Measurements from ENCODE around the gene TRIM61.
"Not testable (repeated sequence)": the region's sequence is repeated elsewhere in the genome, so short reads cannot be mapped to it uniquely, and the experiment has no call there.

The TRIM61 gene

GRCh38 chr4:164997324-164997723 lies 19.9 kb upstream of the TRIM61 start:
- no peak overlapping the region for H3K4me3 ChIP-seq (replicated peaks in 1 of 2; ENCODE audit: low read depth in 2 of 2, low read length in 2 of 2)
- DNase-seq (ENCODE audit: low read depth in 2 of 2): peak; percentile 5
- TF ChIP-seq, protein P1, sequence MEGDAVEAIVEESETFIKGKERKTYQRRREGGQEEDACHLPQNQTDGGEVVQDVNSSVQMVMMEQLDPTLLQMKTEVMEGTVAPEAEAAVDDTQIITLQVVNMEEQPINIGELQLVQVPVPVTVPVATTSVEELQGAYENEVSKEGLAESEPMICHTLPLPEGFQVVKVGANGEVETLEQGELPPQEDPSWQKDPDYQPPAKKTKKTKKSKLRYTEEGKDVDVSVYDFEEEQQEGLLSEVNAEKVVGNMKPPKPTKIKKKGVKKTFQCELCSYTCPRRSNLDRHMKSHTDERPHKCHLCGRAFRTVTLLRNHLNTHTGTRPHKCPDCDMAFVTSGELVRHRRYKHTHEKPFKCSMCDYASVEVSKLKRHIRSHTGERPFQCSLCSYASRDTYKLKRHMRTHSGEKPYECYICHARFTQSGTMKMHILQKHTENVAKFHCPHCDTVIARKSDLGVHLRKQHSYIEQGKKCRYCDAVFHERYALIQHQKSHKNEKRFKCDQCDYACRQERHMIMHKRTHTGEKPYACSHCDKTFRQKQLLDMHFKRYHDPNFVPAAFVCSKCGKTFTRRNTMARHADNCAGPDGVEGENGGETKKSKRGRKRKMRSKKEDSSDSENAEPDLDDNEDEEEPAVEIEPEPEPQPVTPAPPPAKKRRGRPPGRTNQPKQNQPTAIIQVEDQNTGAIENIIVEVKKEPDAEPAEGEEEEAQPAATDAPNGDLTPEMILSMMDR (IDR thresholded peaks at IDR 0.05; ENCODE audit: low read depth, low read length): no peak

- not testable (repeated sequence) for H3K4me3 ChIP-seq (replicated peaks in 1 of 2; ENCODE audit: low read depth in 2 of 2, low read length in 2 of 2); DNase-seq (ENCODE audit: low read depth in 2 of 2)
These were observed 18.7 kb upstream of the TRIM61 start for GRCh38 chr4:164996123-164996522.

DNA sequence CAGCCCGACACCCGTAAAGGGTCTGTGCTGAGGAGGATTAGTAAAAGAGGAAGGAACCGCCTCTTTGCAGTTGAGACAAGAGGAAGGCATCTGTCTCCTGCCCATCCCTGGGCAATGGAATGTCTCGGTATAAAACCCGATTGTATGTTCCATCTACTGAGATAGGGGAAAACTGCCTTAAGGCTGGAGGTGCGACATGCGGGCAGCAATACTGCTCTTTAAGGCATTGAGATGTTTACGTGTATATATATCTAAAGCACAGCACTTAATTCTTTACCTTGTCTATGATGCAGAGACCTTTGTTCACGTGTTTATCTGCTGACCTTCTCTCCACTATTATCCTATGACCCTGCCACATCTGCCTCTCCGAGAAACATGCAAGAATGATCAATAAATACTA lies 13.3 kb upstream of the TRIM61 start:
- H3K4me3 ChIP-seq (replicated peaks in 1 of 2; ENCODE audit: low read depth in 2 of 2, low read length in 2 of 2); DNase-seq (ENCODE audit: low read depth in 2 of 2): not testable (repeated sequence)

GRCh38 chr4:164989471-164989870 lies 12.0 kb upstream of the TRIM61 start:
- DNase-seq (ENCODE audit: low read depth in 2 of 2): no peak
- no peak overlapping the region for H3K4me3 ChIP-seq (replicated peaks in 1 of 2; ENCODE audit: low read depth in 2 of 2, low read length in 2 of 2)
- TF ChIP-seq, protein P1 (IDR thresholded peaks at IDR 0.05; ENCODE audit: low read depth, low read length): no peak

DNA sequence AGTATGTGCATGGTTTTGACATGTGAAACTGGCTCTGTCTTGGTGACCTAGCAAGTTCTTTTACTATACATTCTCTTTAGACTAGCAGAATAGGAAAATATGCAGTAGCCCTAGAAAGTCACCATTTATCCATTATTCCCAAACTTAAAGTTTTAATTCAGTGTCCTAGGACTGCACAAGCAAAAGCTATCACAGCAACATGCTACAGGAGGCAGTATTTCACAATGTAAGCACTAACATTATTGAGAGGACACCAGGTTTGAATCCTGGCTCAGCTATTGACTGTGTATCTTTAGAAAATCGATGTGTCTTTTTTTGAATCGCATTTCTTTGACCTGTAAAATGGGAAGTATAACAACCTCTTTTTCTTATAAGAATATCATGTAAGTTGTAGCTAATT lies 5.5 kb downstream of the TRIM61 start:
- not testable (repeated sequence) for H3K4me3 ChIP-seq (replicated peaks in 1 of 2; ENCODE audit: low read depth in 2 of 2, low read length in 2 of 2); DNase-seq (ENCODE audit: low read depth in 2 of 2)

DNA sequence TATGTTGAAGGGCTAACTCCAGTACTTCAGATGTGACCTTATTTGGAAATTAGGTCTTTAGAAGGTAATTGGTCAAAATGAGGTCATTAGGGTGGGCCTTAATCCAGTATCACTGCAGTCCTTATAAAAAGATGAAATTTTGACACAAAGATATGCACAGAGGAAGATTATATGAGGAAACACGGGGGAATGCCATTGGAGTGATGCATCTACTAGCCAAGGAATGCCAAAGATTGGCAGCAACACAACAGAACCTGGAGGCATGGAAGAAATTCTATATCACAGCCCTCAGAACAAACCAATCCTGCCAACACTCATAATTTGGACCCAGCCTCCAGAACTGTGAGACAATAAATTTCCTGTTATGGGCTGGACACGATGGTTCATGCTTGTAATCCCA lies 17.6 kb downstream of the TRIM61 start:
- H3K4me3 ChIP-seq (replicated peaks in 1 of 2; ENCODE audit: low read depth in 2 of 2, low read length in 2 of 2): no peak overlapping the region
- TF ChIP-seq, protein P1 (IDR thresholded peaks at IDR 0.05; ENCODE audit: low read depth, low read length): no peak
- peak; percentile 28 to 52 for DNase-seq (ENCODE audit: low read depth in 2 of 2)

DNA sequence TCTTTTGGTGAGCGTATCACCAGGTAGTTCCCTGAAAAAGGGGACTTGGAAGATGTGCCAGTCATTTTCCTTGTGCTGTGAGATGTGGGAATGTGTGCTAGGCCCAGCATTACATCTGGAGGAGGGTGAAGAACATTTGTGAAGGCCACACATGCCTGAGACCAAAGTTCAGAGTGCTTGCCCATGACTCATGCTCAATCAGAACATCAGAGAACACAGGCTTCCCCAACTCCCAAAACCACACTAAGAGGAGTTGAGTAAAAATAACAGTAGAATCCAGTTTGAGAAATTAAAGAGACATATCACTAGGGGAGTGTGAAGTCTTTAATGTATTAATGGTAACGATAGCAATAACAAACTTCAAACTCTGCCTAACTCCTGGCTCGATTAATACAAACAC lies 18.0 kb downstream of the TRIM61 start:
- DNase-seq (ENCODE audit: low read depth in 2 of 2): peak; percentile 37 to 46
- H3K4me3 ChIP-seq (replicated peaks in 1 of 2; ENCODE audit: low read depth in 2 of 2, low read length in 2 of 2): not testable (repeated sequence)

DNA sequence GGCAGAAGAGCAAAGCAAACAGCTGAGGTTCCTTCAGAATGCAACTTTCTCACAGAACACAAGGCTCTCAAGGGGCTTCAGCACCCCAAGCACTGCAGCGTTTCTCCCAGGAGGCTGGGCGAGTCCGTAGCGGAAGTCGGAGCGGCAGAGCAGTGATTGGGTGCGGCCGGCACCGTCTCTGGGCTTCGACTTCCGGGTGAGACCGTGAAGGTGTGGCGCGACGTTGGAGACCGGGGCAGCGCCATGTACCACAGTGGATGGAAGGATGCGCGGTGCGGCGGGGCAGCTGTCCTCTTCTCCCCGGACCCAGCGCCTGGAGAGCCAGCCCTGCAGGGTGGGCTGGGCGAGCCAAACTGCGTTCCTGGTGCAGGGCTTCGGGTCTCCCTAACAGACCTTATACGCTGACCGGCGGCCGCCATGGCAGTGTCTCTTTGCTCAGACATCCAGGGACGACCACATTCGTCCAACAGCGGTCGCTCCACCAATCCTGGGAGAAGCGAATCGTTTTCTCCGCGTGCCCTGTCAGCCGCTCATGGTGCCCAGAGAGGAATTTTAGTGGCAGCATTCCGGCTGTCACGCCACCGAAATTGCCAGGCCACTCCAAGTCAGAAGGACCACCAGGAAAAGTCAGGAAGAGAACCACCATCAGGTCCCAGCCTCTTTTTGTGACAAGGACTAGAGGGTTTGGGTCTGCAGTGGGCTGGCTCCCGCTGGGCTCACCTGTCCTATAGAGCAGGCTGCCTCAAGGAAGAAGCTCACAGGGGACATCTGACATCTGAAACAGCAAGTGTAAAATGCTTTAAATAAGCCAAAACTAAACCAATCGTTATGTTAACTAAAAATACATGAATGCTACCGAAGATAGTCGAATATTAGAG lies 20.5 kb downstream of the TRIM61 start:
- DNase-seq (ENCODE audit: low read depth in 2 of 2): peak; percentile 53 to 76
- TF ChIP-seq, protein P1 (IDR thresholded peaks at IDR 0.05; ENCODE audit: low read depth, low read length): no peak

GRCh38 chr4:164955107-164955805 lies 22.2 kb downstream of the TRIM61 start:
- TF ChIP-seq, protein P1 (IDR thresholded peaks at IDR 0.05; ENCODE audit: low read depth, low read length): no peak
- no peak for DNase-seq (ENCODE audit: low read depth in 2 of 2)
- H3K4me3 ChIP-seq (replicated peaks in 1 of 2; ENCODE audit: low read depth in 2 of 2, low read length in 2 of 2): no peak overlapping the region

More for the DNA sequence above, 20.5 kb downstream of the TRIM61 start:
- H3K4me3 ChIP-seq (replicated peaks in 1 of 2; ENCODE audit: low read depth in 2 of 2, low read length in 2 of 2): peak overlapping the region; percentile 70 to 78
